Measurements from ENCODE around the gene TIMELESS. TPM values are rescaled to one million over a fixed set of nuclear protein-coding genes. Genes with fewer than 3 reads are reported as not detected.
"Not testable (repeated sequence)": the region's sequence is repeated elsewhere in the genome, so short reads cannot be mapped to it uniquely, and the experiment has no call there.

The TIMELESS gene, protein sequence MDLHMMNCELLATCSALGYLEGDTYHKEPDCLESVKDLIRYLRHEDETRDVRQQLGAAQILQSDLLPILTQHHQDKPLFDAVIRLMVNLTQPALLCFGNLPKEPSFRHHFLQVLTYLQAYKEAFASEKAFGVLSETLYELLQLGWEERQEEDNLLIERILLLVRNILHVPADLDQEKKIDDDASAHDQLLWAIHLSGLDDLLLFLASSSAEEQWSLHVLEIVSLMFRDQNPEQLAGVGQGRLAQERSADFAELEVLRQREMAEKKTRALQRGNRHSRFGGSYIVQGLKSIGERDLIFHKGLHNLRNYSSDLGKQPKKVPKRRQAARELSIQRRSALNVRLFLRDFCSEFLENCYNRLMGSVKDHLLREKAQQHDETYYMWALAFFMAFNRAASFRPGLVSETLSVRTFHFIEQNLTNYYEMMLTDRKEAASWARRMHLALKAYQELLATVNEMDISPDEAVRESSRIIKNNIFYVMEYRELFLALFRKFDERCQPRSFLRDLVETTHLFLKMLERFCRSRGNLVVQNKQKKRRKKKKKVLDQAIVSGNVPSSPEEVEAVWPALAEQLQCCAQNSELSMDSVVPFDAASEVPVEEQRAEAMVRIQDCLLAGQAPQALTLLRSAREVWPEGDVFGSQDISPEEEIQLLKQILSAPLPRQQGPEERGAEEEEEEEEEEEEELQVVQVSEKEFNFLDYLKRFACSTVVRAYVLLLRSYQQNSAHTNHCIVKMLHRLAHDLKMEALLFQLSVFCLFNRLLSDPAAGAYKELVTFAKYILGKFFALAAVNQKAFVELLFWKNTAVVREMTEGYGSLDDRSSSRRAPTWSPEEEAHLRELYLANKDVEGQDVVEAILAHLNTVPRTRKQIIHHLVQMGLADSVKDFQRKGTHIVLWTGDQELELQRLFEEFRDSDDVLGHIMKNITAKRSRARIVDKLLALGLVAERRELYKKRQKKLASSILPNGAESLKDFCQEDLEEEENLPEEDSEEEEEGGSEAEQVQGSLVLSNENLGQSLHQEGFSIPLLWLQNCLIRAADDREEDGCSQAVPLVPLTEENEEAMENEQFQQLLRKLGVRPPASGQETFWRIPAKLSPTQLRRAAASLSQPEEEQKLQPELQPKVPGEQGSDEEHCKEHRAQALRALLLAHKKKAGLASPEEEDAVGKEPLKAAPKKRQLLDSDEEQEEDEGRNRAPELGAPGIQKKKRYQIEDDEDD
- 9.2 TPM for total RNA-seq
- polyA plus RNA-seq (ENCODE audit: insufficient read depth, low read depth, low replicate concordance) = 5.5 TPM
- long read RNA-seq, donor 1, full-length matches to known transcripts = 3 of 14 reads
- long read RNA-seq, donor 1, partial matches to known transcripts = 11 of 14 reads
- long read RNA-seq, donor 1, other reads (novel, unspliced or antisense) = 0 of 14 reads
- long read RNA-seq, donor 2, full-length matches to known transcripts = 1 of 6 reads
- long read RNA-seq, donor 2, partial matches to known transcripts = 5 of 6 reads
- long read RNA-seq, donor 2, other reads (novel, unspliced or antisense) = 0 of 6 reads
- long read RNA-seq, donor 3, full-length matches to known transcripts = 3 of 3 reads
- long read RNA-seq, donor 3, partial matches to known transcripts = 0 of 3 reads
- long read RNA-seq, donor 3, other reads (novel, unspliced or antisense) = 0 of 3 reads
- long read RNA-seq, donor 4, full-length matches to known transcripts = 1 of 1 reads
- long read RNA-seq, donor 4, partial matches to known transcripts = 0 of 1 reads
- long read RNA-seq, donor 4, other reads (novel, unspliced or antisense) = 0 of 1 reads
- long read RNA-seq, donor 5 = 0 reads
- long read RNA-seq, donor 6 = 0 reads
- long read RNA-seq, donor 7, full-length matches to known transcripts = 4 of 16 reads
- long read RNA-seq, donor 7, partial matches to known transcripts = 8 of 16 reads
- long read RNA-seq, donor 7, other reads (novel, unspliced or antisense) = 4 of 16 reads
- long read RNA-seq, donor 8, partial matches to known transcripts = 11 of 11 reads
- long read RNA-seq, donor 8, other reads (novel, unspliced or antisense) = 0 of 11 reads
- long read RNA-seq, donor 9 = 0 reads
- long read RNA-seq, donor 10 = 0 reads

- no peak for TF ChIP-seq CTCF (IDR thresholded peaks at IDR 0.05; ENCODE audit: borderline replicate concordance, extremely low read depth, insufficient read depth)
- Histone ChIP-seq H3K4me3 (ENCODE audit: low read length in 3 of 3) (peak within 1 kb of the TSS; percentile 76 to 89 (median 82)), H3K9ac (ENCODE audit: low read length in 3 of 3) (peak within 1 kb of the TSS; percentile 81 to 90 (median 85)), H3K4me1 (ENCODE audit: control insufficient read depth in 2 of 3, insufficient read depth in 2 of 3, low read depth in 1 of 3, low read length in 3 of 3) (no peaks in the 10 kb centered on the region), H3K9me3 (ENCODE audit: control insufficient read depth in 2 of 3, insufficient read depth in 1 of 3, low read length in 3 of 3) (no peaks in the 10 kb centered on the region), H3K27ac (ENCODE audit: low read depth in 2 of 2, low read length in 2 of 2) (peak within 1 kb of the TSS; percentile 78 to 79), H3K36me3 (ENCODE audit: control insufficient read depth in 2 of 3, insufficient read depth in 3 of 3, low read length in 3 of 3) (no peaks in the 10 kb centered on the region), H3K27me3 (ENCODE audit: control insufficient read depth, insufficient read depth, low read length) (no peaks in the 10 kb centered on the region)
- peak; percentile 92 to 97 (median 96) for DNase-seq
- peak; percentile 19 for FAIRE-seq
- intact Hi-C loops (cut with DNase I) = no loop called here
Measured at GRCh38 chr12:56448860-56449621, at the start of gene TIMELESS. Gene TIMELESS, minus strand, starts transcription at chr12:56449426. Its CDS starts 15,256 bp downstream, at chr12:56434170.

GRCh38 chr12:56498126-56498902 is 49.1 kb upstream of the TIMELESS start:
- H3K4me1 ChIP-seq (ENCODE audit: control insufficient read depth in 2 of 3, insufficient read depth in 2 of 3, low read depth in 1 of 3, low read length in 3 of 3); FAIRE-seq; H3K36me3 ChIP-seq (ENCODE audit: control insufficient read depth in 2 of 3, insufficient read depth in 3 of 3, low read length in 3 of 3); H3K27me3 ChIP-seq (ENCODE audit: control insufficient read depth, insufficient read depth, low read length); H3K4me3 ChIP-seq (ENCODE audit: low read length in 3 of 3); intact Hi-C loops (cut with DNase I); H3K9me3 ChIP-seq (ENCODE audit: control insufficient read depth in 2 of 3, insufficient read depth in 1 of 3, low read length in 3 of 3); H3K27ac ChIP-seq (ENCODE audit: low read depth in 2 of 2, low read length in 2 of 2); H3K9ac ChIP-seq (ENCODE audit: low read length in 3 of 3): not testable (repeated sequence)
- DNase-seq = peak in 1 of 5 donors; percentile 22

- H3K9me3 ChIP-seq (ENCODE audit: control insufficient read depth in 2 of 3, insufficient read depth in 1 of 3, low read length in 3 of 3); H3K27ac ChIP-seq (ENCODE audit: low read depth in 2 of 2, low read length in 2 of 2); H3K27me3 ChIP-seq (ENCODE audit: control insufficient read depth, insufficient read depth, low read length); intact Hi-C loops (cut with DNase I); FAIRE-seq; H3K4me1 ChIP-seq (ENCODE audit: control insufficient read depth in 2 of 3, insufficient read depth in 2 of 3, low read depth in 1 of 3, low read length in 3 of 3); H3K9ac ChIP-seq (ENCODE audit: low read length in 3 of 3); H3K36me3 ChIP-seq (ENCODE audit: control insufficient read depth in 2 of 3, insufficient read depth in 3 of 3, low read length in 3 of 3); H3K4me3 ChIP-seq (ENCODE audit: low read length in 3 of 3): not testable (repeated sequence)
- peak in 3 of 5 donors; percentile 40 to 79 (median 66) for DNase-seq
- peak; percentile 32 for TF ChIP-seq CTCF (IDR thresholded peaks at IDR 0.05; ENCODE audit: borderline replicate concordance, extremely low read depth, insufficient read depth)
Measured at GRCh38 chr12:56496704-56497103, 47.5 kb upstream of the TIMELESS start.

- H3K9me3 ChIP-seq (ENCODE audit: control insufficient read depth in 2 of 3, insufficient read depth in 1 of 3, low read length in 3 of 3); H3K4me3 ChIP-seq (ENCODE audit: low read length in 3 of 3); H3K9ac ChIP-seq (ENCODE audit: low read length in 3 of 3); intact Hi-C loops (cut with DNase I); H3K27me3 ChIP-seq (ENCODE audit: control insufficient read depth, insufficient read depth, low read length); H3K36me3 ChIP-seq (ENCODE audit: control insufficient read depth in 2 of 3, insufficient read depth in 3 of 3, low read length in 3 of 3); FAIRE-seq; H3K4me1 ChIP-seq (ENCODE audit: control insufficient read depth in 2 of 3, insufficient read depth in 2 of 3, low read depth in 1 of 3, low read length in 3 of 3); H3K27ac ChIP-seq (ENCODE audit: low read depth in 2 of 2, low read length in 2 of 2): not testable (repeated sequence)
- DNase-seq = peak in 1 of 5 donors; percentile 65
Measured at GRCh38 chr12:56494481-56494880, 45.3 kb upstream of the TIMELESS start.

Data from kidney (tissue), 22 donors.